B cell (primary cell): Measurements from ENCODE around the gene PSMD2. TPM values are rescaled to one million over a fixed set of nuclear protein-coding genes. Genes with fewer than 3 reads are reported as not detected.

Source experiments
- ATAC-seq: fragments of 200-7000 bp; cut with Tn5 transposase; one replicate; pipeline ENCODE4 v1.10.0; 2021; ENCODE audit warnings: low read depth, mild to moderate bottlenecking, moderate number of reproducible peaks, moderate library complexity
- CTCF ChIA-PET: fragments of 350-600 bp; sonication (Branson Sonifier 250); formaldehyde crosslinking; loops from one replicate; lab custom pipeline; 2021; ENCODE audit warnings: antibody characterized with exemption, inconsistent platforms; lab: Charles Lee
- POLR2A ChIA-PET: fragments of 350-600 bp; sonication (Branson Sonifier 250); formaldehyde crosslinking; loops from one replicate; lab custom pipeline; 2021; ENCODE audit warnings: antibody characterized with exemption; lab: Charles Lee
- DNase-seq: peaks from one replicate; pipeline ENCODE4 v3.0.0; 2013
- H2AFZ ChIP-seq: 2 replicates; pipeline ENCODE4 v1.6.1; 2012; ENCODE audit warnings: mild to moderate bottlenecking, low read depth, low read length; ENCODE audit not compliant: insufficient read depth, poor library complexity, severe bottlenecking
- H3K27ac ChIP-seq, 2 donors: 1 replicate in 1 of 2; 2 replicates in 1 of 2; pipeline ENCODE4 v1.5.1; 2012 to 2013; ENCODE audit warnings: low read length in 2 of 2, mild to moderate bottlenecking in 2 of 2, moderate library complexity in 1 of 2
- H3K27me3 ChIP-seq, 4 experiments: fragments of 200-600 bp in 1 of 4; sonication (generic) in 1 of 4; replicated peaks in 1 of 4; 1 replicate in 2 of 4; 2 replicates in 2 of 4; pipeline versions ENCODE4 v1.6.1 to v1.7.0; 2013 to 2016; ENCODE audit warnings: low read length in 3 of 4, mild to moderate bottlenecking in 2 of 4, mixed read lengths in 1 of 4, moderate library complexity in 1 of 4; ENCODE audit not compliant: insufficient read depth in 4 of 4, control insufficient read depth in 3 of 4; ENCODE audit errors: control extremely low read depth in 1 of 4
- H3K36me3 ChIP-seq, 2 experiments: replicated peaks in 1 of 2; 1 replicate in 1 of 2; 2 replicates in 1 of 2; pipeline versions ENCODE4 v1.6.1 to v1.7.1; 2013; ENCODE audit warnings: low read length in 1 of 2; ENCODE audit not compliant: insufficient read depth in 2 of 2, control insufficient read depth in 1 of 2; ENCODE audit errors: control extremely low read depth in 1 of 2, extremely low read depth in 1 of 2
- H3K4me1 ChIP-seq, 2 donors: fragments of 200-600 bp in 1 of 2; sonication (generic) in 1 of 2; 1 replicate in 1 of 2; 2 replicates in 1 of 2; pipeline versions ENCODE4 v1.5.1 to v1.6.1; 2013 to 2017; ENCODE audit warnings: low read length in 2 of 2; ENCODE audit not compliant: control insufficient read depth in 2 of 2, insufficient read depth in 2 of 2
- H3K4me2 ChIP-seq: replicated peaks from 2 replicates; pipeline ENCODE3; 2012; ENCODE audit warnings: mild to moderate bottlenecking, low read depth, low read length; ENCODE audit not compliant: poor library complexity, severe bottlenecking
- H3K4me3 ChIP-seq, 5 experiments: fragments of 200-600 bp in 1 of 5; sonication (generic) in 1 of 5; 1 replicate in 3 of 5; 2 replicates in 2 of 5; pipeline versions ENCODE4 v1.5.1 to v1.7.0; 2011 to 2016; ENCODE audit warnings: low read length in 4 of 5, mild to moderate bottlenecking in 4 of 5, low read depth in 2 of 5, control low read depth in 1 of 5, moderate library complexity in 1 of 5; ENCODE audit not compliant: insufficient read depth in 1 of 5; ENCODE audit errors: control extremely low read depth in 1 of 5, extremely low read depth in 1 of 5
- H3K79me2 ChIP-seq: fragments of 200-600 bp; sonication (generic); one replicate; pipeline ENCODE4 v1.6.0; 2016; ENCODE audit warnings: low read length; ENCODE audit not compliant: control insufficient read depth, insufficient read depth
- H3K9ac ChIP-seq: fragments of 200-600 bp; sonication (generic); 2 replicates; pipeline ENCODE4 v1.6.1; 2017; ENCODE audit warnings: mild to moderate bottlenecking, low read length, moderate library complexity
- H3K9me3 ChIP-seq, 3 donors: one replicate each; pipeline versions ENCODE4 v1.6.1 to v1.7.1; 2013; ENCODE audit warnings: low read length in 2 of 3; ENCODE audit not compliant: control insufficient read depth in 2 of 3, insufficient read depth in 1 of 3; ENCODE audit errors: control extremely low read depth in 1 of 3
- H4K20me1 ChIP-seq: 2 replicates; pipeline ENCODE4 v1.6.0; 2012; ENCODE audit warnings: mild to moderate bottlenecking, low read length; ENCODE audit not compliant: insufficient read depth, control insufficient read depth, poor library complexity, severe bottlenecking
- H3K27ac Mint-ChIP-seq: one replicate; pipeline ENCODE4 v1.8.0; 2021; ENCODE audit warnings: mixed read lengths
- H3K27me3 Mint-ChIP-seq: one replicate; pipeline ENCODE4 v1.8.0; 2021; ENCODE audit warnings: mixed read lengths
- H3K4me1 Mint-ChIP-seq: one replicate; pipeline ENCODE4 v1.8.0; 2021; ENCODE audit warnings: mixed read lengths
- H3K4me3 Mint-ChIP-seq: one replicate; pipeline ENCODE4 v1.8.0; 2021; ENCODE audit warnings: mixed read lengths
- H3K9me3 Mint-ChIP-seq: one replicate; pipeline ENCODE4 v1.8.0; 2022; ENCODE audit warnings: mixed read lengths; ENCODE audit not compliant: insufficient read depth
- CTCF ChIP-seq: fragments of 200-600 bp; IDR thresholded peaks from one replicate; pipeline ENCODE4 v1.8.0; 2022; ENCODE audit warnings: antibody characterized with exemption, mild to moderate bottlenecking
- EZH2 ChIP-seq: IDR thresholded peaks from 2 replicates; pipeline ENCODE4 v1.6.1; 2012; ENCODE audit warnings: borderline replicate concordance, low read depth, mild to moderate bottlenecking, moderate library complexity, low read length; ENCODE audit not compliant: insufficient read depth, poor library complexity, severe bottlenecking
- WGBS: methylation state at CpG from one replicate; pipeline ENCODE4 v1.1.5; 2013; ENCODE audit warnings: missing lambda C conversion rate; ENCODE audit not compliant: insufficient coverage; 5-methylcytosine and 5-hydroxymethylcytosine counted together
- intact Hi-C: fragments of 100-400 bp; cut with micrococcal nuclease; formaldehyde crosslinking; loops from one replicate; pipeline ENCODE4 v1.10.0; 2022
- polyA plus RNA-seq: library from polyadenylated mRNA; depleted of rRNA; stranded (reverse); fragments of >200 nt; gene quantifications from 2 replicates; pipeline ENCODE4 v1.2.3, GENCODE V29; 2012
- total RNA-seq, 2 donors: library from RNA; stranded (reverse); fragments of 120-200 nt in 1 of 2; gene quantifications; 1 replicate in 1 of 2; 2 replicates in 1 of 2; pipeline versions ENCODE4 v1.2.3 to v1.2.4, GENCODE V29; 2013 to 2022

Gene PSMD2
- total and polyA plus RNA-seq, 2 donors (not counting 1 experiment from before 2014, with no cell fraction given), result 79.4 to 140 TPM

DNA sequence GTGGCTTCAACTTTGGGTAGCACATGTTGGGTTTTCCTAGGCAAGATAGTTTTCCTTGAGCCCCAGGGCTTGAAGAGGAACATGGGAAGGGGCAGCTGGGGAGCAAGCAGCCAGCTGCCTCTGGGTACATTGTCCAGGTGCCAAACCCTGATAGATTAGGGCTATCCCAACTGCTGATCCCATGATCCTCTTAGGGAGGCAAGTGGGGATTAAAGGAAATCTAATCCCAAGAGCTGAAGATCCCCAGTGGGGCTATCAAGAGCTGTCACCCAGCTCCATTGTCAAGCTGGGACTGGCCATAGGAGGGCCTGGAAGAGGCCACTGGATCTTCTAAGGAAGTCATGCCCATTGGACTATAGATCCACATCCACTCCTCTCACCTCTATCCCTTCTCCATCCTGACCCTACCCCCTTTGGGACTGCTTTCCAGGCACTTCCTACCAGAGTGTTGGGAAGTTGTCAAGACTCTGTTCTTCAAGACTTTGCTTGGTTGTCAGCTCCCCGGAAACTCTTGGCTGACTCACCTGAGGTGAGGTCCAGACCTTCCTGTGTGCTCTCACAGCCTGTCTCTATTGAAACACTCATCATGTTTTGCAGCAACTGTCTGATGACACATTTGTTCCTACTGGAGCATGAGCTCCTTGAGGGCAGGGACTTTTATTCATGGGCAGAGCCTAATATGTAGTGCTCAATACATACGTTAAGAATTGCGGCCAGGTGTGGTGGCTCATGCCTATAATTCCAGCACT, 43.6 kb upstream of the PSMD2 start:
- no peak overlapping the region for H3K9ac ChIP-seq
- no peak overlapping the region for H3K4me2 ChIP-seq
- Mint-ChIP-seq H3K4me3 (no peak overlapping the region), H3K27ac (no peak overlapping the region), H3K9me3 (no peaks in the 10 kb centered on the region), H3K4me1 (peaks cover 9% of the 10 kb centered on the region), H3K27me3 (peaks cover 20% of the 10 kb centered on the region)
- DNase-seq (no peak), ATAC-seq (no peak)
- TF ChIP-seq EZH2 (no peak), CTCF (no peak)
- no peak overlapping the region for H2AFZ ChIP-seq
- peaks cover 0 to 18% (median 6%) of the 10 kb centered on the region in 4 experiments for H3K27me3 ChIP-seq
- H3K4me1 ChIP-seq, result peaks cover 5% of the 10 kb centered on the region in 2 donors
- intact Hi-C loops, result no loop called here
- POLR2A ChIA-PET, result interaction anchor here (0.9 kb wide), 2 partner anchors 12 to 90 kb away, joined by 4 read pairs; no protein-coding TSS in a partner anchor
- H3K4me3 ChIP-seq, result no peak overlapping the region
- H3K9me3 ChIP-seq, result peaks cover 0 to 4% (median 0%) of the 10 kb centered on the region in 3 donors
- WGBS, result 100% methylated on average over 3 of the region's 3 CpGs
- H3K27ac ChIP-seq, result no peak overlapping the region
- H4K20me1 ChIP-seq, result peaks cover 5% of the 10 kb centered on the region
- no peaks in the 10 kb centered on the region for H3K79me2 ChIP-seq
- CTCF ChIA-PET, result interaction anchor here (1.0 to 1.4 kb wide), 5 partner anchors 16 to 371 kb away, joined by 3 to 5 read pairs (median 4); partner anchors contain the start of gene PARL
- H3K36me3 ChIP-seq, result no peaks in the 10 kb centered on the region
